Measurements from ENCODE around the gene GATAD2B. TPM values are rescaled to one million over a fixed set of nuclear protein-coding genes. Genes with fewer than 3 reads are reported as not detected.
A peak's percentile ranks its signal among the peaks of the same experiment; 100 is the strongest.

GATAD2B gene
- total and polyA plus RNA-seq, 4 donors = 16.3 to 35.3 (median 26.7) TPM

- Histone ChIP-seq H3K4me3 (ENCODE audit: low read depth, low read length) (no peak overlapping the region), H3K36me3 (ENCODE audit: control insufficient read depth, insufficient read depth, low read length) (peaks cover 83% of the 10 kb centered on the region), H3K27me3 (ENCODE audit: control insufficient read depth, insufficient read depth, low read length) (no peaks in the 10 kb centered on the region), H3K27ac (ENCODE audit: low read depth, low read length) (no peak overlapping the region), H3K9me3 (ENCODE audit: control insufficient read depth, insufficient read depth, low read length) (no peaks in the 10 kb centered on the region), H3K4me1 (ENCODE audit: control insufficient read depth, insufficient read depth, low read length) (peaks cover 9% of the 10 kb centered on the region)
- WGBS (ENCODE audit: insufficient coverage) = 96% methylated on average over 14 of the region's 14 CpGs
- DNase-seq (ENCODE audit: low read depth in 4 of 6, low spot score in 6 of 6) = no peak
Observed at GRCh38 chr1:153933430-153933829, 10.7 kb upstream of the GATAD2B start.

GRCh38 chr1:153932156-153933131, 9.7 kb upstream of the GATAD2B start:
- peaks cover 15% of the 10 kb centered on the region for H3K4me1 ChIP-seq (ENCODE audit: control insufficient read depth, insufficient read depth, low read length)
- H3K27ac ChIP-seq (ENCODE audit: low read depth, low read length) = no peak overlapping the region
- no peak for DNase-seq (ENCODE audit: low read depth in 4 of 6, low spot score in 6 of 6)
- H3K36me3 ChIP-seq (ENCODE audit: control insufficient read depth, insufficient read depth, low read length) = peaks cover 75% of the 10 kb centered on the region
- H3K27me3 ChIP-seq (ENCODE audit: control insufficient read depth, insufficient read depth, low read length) = no peaks in the 10 kb centered on the region
- no peaks in the 10 kb centered on the region for H3K9me3 ChIP-seq (ENCODE audit: control insufficient read depth, insufficient read depth, low read length)
- 97% methylated on average over 14 of the region's 18 CpGs for WGBS (ENCODE audit: insufficient coverage)
- no peak overlapping the region for H3K4me3 ChIP-seq (ENCODE audit: low read depth, low read length)

GRCh38 chr1:153929981-153930948, 7.5 kb upstream of the GATAD2B start:
- Histone ChIP-seq H3K27me3 (ENCODE audit: control insufficient read depth, insufficient read depth, low read length) (no peaks in the 10 kb centered on the region), H3K4me1 (ENCODE audit: control insufficient read depth, insufficient read depth, low read length) (peaks cover 15% of the 10 kb centered on the region), H3K9me3 (ENCODE audit: control insufficient read depth, insufficient read depth, low read length) (no peaks in the 10 kb centered on the region), H3K4me3 (ENCODE audit: low read depth, low read length) (no peak overlapping the region), H3K27ac (ENCODE audit: low read depth, low read length) (no peak overlapping the region), H3K36me3 (ENCODE audit: control insufficient read depth, insufficient read depth, low read length) (peaks cover 54% of the 10 kb centered on the region)
- 94% methylated on average over 11 of the region's 14 CpGs for WGBS (ENCODE audit: insufficient coverage)
- no peak for DNase-seq (ENCODE audit: low read depth in 4 of 6, low spot score in 6 of 6)

DNA sequence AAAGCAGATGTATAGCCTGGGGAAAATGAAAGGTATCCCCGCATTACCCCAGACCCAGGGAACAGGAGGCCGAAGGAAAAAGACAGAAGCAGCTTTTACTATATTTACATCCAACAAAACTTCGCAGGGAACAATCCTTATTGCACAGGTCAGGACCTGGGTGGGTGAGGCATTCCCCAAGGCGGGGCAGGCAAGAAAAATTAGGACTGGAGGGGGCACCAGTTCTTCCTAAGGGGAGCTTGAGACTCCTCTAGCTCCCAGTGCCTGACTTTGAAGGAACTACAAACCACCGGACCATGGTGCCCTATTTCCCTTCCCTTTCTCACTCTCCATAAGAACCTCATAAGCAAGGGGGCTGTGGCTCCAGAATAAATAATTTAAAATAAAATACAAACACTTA, 6.7 kb upstream of the GATAD2B start:
- 100% methylated on average over 1 of the region's 5 CpGs for WGBS (ENCODE audit: insufficient coverage)
- Histone ChIP-seq H3K4me1 (ENCODE audit: control insufficient read depth, insufficient read depth, low read length) (peaks cover 15% of the 10 kb centered on the region), H3K27ac (ENCODE audit: low read depth, low read length) (peak overlapping the region; percentile 75), H3K36me3 (ENCODE audit: control insufficient read depth, insufficient read depth, low read length) (peaks cover 45% of the 10 kb centered on the region), H3K9me3 (ENCODE audit: control insufficient read depth, insufficient read depth, low read length) (no peaks in the 10 kb centered on the region), H3K4me3 (ENCODE audit: low read depth, low read length) (no peak overlapping the region), H3K27me3 (ENCODE audit: control insufficient read depth, insufficient read depth, low read length) (no peaks in the 10 kb centered on the region)
- DNase-seq (ENCODE audit: low read depth in 4 of 6, low spot score in 6 of 6) = no peak

DNA sequence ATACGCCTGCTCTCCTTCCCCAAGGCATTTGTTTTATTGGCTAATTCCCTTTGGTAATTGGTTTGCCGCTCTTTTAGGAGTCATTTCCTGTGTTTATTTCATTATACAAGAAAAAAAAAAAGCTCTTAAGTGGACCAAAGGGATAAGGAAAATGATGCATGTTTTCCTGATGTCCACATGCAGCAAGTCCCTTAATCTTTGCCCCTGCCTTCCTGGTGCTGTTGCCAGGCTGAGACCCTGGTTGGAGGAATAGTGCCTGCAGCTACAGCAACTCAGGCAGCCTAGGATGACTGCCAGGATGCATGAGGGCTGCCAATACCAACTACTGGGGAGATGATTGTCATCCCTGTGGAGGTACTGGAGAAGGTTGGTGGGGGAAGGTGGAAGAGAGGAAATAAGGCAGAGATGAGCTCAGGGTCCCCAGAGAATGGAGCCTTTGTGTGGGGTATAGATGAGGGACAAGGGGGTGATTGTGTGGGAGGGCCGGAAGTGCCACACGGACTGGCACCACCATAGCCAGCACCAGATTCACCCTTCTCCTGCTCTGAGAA, 6.1 kb upstream of the GATAD2B start:
- H3K36me3 ChIP-seq (ENCODE audit: control insufficient read depth, insufficient read depth, low read length) = peaks cover 40% of the 10 kb centered on the region
- peaks cover 18% of the 10 kb centered on the region for H3K4me1 ChIP-seq (ENCODE audit: control insufficient read depth, insufficient read depth, low read length)
- H3K27me3 ChIP-seq (ENCODE audit: control insufficient read depth, insufficient read depth, low read length) = no peaks in the 10 kb centered on the region
- peak overlapping the region; percentile 75 for H3K27ac ChIP-seq (ENCODE audit: low read depth, low read length)
- H3K4me3 ChIP-seq (ENCODE audit: low read depth, low read length) = no peak overlapping the region
- WGBS (ENCODE audit: insufficient coverage) = no CpG with 5 or more reads among the region's 4 CpGs
- no peaks in the 10 kb centered on the region for H3K9me3 ChIP-seq (ENCODE audit: control insufficient read depth, insufficient read depth, low read length)
- peak in 2 of 6 donors; percentile 47 to 64 for DNase-seq (ENCODE audit: low read depth in 4 of 6, low spot score in 6 of 6)

- Histone ChIP-seq H3K27ac (ENCODE audit: low read depth, low read length) (peak overlapping the region; percentile 75), H3K4me1 (ENCODE audit: control insufficient read depth, insufficient read depth, low read length) (peaks cover 23% of the 10 kb centered on the region), H3K36me3 (ENCODE audit: control insufficient read depth, insufficient read depth, low read length) (peaks cover 34% of the 10 kb centered on the region), H3K4me3 (ENCODE audit: low read depth, low read length) (no peak overlapping the region), H3K9me3 (ENCODE audit: control insufficient read depth, insufficient read depth, low read length) (no peaks in the 10 kb centered on the region), H3K27me3 (ENCODE audit: control insufficient read depth, insufficient read depth, low read length) (no peaks in the 10 kb centered on the region)
- no peak for DNase-seq (ENCODE audit: low read depth in 4 of 6, low spot score in 6 of 6)
- WGBS (ENCODE audit: insufficient coverage) = no CpG with 5 or more reads among the region's 1 CpG
Observed at GRCh38 chr1:153928245-153928644, 5.5 kb upstream of the GATAD2B start.

DNA sequence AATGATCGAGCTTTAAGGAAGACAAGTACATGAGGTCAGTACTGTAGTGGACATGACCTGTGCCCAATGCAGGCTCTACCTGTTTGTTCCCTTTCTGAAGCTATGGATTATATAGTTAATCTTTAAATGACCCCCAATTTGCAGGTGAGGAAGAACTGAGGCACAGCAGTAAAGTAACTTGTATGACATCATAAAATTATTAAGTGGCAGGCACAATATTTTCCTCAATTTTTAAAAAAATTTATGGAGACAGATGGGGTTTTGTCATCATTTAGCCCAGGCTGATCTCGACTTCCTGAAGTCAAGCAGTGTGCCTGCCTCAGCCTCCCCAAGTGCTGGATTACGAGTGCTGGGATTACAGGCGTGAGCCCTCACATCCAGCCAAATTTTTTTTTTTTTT, 3.6 kb upstream of the GATAD2B start:
- no peak for DNase-seq (ENCODE audit: low read depth in 4 of 6, low spot score in 6 of 6)
- no peak overlapping the region for H3K4me3 ChIP-seq (ENCODE audit: low read depth, low read length)
- H3K27me3 ChIP-seq (ENCODE audit: control insufficient read depth, insufficient read depth, low read length) = no peaks in the 10 kb centered on the region
- H3K27ac ChIP-seq (ENCODE audit: low read depth, low read length) = no peak overlapping the region
- H3K9me3 ChIP-seq (ENCODE audit: control insufficient read depth, insufficient read depth, low read length) = no peaks in the 10 kb centered on the region
- H3K4me1 ChIP-seq (ENCODE audit: control insufficient read depth, insufficient read depth, low read length) = peaks cover 27% of the 10 kb centered on the region
- WGBS (ENCODE audit: insufficient coverage) = no CpG with 5 or more reads among the region's 4 CpGs
- peaks cover 17% of the 10 kb centered on the region for H3K36me3 ChIP-seq (ENCODE audit: control insufficient read depth, insufficient read depth, low read length)

DNA sequence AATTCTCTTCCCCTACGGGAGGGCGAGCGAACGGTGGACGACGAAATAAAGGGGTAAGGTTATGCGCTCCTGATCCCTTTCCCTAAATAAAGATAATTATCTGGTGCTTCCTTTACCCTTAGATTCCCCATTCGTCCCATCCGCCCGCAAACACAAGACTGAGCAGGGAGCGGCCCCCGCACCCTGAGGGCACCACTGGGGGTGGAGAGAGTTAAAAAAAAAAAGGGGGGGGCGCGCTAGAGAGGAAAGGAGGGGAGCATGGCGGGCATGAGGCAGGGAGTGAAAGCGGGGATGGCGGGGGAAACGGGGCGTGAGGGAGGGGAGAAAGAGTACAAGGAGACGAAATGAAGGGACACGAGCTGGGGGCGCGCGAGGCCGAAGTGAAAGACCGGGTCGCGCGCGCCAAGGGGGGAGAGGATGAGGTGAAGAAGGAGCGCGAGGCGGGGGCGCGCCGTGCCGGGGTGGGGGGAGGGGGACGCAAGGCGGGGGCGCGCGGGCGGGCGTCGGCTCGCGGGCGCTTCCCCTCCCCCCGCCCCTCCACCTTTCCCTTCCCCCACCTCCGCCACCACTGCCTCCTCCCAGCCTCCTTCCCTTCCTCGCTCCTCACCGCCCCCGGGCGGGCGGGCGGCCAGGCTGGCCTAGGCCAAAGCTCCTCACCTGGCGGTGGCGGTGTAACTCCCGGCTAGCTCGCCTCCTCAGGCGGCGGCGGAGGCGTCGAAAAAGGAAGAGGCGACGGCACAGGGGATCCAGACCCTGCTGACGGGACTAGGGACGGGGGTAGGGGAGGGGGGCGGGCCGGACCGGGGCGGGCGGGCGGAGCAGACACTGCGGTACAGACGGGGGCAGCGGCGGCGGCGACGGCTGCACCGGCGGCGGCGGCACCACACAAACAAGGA, 448 bp downstream of the GATAD2B start:
- peak in 3 of 6 donors; percentile 20 to 79 (median 78) for DNase-seq (ENCODE audit: low read depth in 4 of 6, low spot score in 6 of 6)
- H3K4me3 ChIP-seq (ENCODE audit: low read depth, low read length) = peak overlapping the region; percentile 84
- H3K36me3 ChIP-seq (ENCODE audit: control insufficient read depth, insufficient read depth, low read length) = peaks cover 3% of the 10 kb centered on the region
- peak overlapping the region; percentile 92 for H3K27ac ChIP-seq (ENCODE audit: low read depth, low read length)
- no peaks in the 10 kb centered on the region for H3K9me3 ChIP-seq (ENCODE audit: control insufficient read depth, insufficient read depth, low read length)
- under 1% methylated on average over 40 of the region's 86 CpGs for WGBS (ENCODE audit: insufficient coverage)
- peaks cover 22% of the 10 kb centered on the region for H3K4me1 ChIP-seq (ENCODE audit: control insufficient read depth, insufficient read depth, low read length)
- no peaks in the 10 kb centered on the region for H3K27me3 ChIP-seq (ENCODE audit: control insufficient read depth, insufficient read depth, low read length)

DNA sequence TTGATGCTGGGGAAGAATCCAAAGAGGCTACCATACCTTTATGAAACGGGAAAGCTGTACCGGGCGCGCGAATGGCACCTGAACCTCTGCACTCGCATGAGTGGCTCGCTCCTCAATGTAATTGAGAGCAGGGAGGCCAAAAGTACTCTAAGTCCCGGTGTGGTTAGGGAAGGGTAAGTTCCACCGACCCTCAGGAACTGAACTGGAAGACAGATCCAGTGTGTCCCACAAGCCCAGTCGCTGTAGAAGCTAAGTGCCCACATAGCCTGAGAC, 1.0 kb downstream of the GATAD2B start:
- WGBS (ENCODE audit: insufficient coverage) = 0% methylated on average over 8 of the region's 10 CpGs
- Histone ChIP-seq H3K36me3 (ENCODE audit: control insufficient read depth, insufficient read depth, low read length) (peaks cover 3% of the 10 kb centered on the region), H3K4me1 (ENCODE audit: control insufficient read depth, insufficient read depth, low read length) (peaks cover 22% of the 10 kb centered on the region), H3K9me3 (ENCODE audit: control insufficient read depth, insufficient read depth, low read length) (no peaks in the 10 kb centered on the region), H3K27ac (ENCODE audit: low read depth, low read length) (peak overlapping the region; percentile 73), H3K27me3 (ENCODE audit: control insufficient read depth, insufficient read depth, low read length) (no peaks in the 10 kb centered on the region), H3K4me3 (ENCODE audit: low read depth, low read length) (peak overlapping the region; percentile 84)
- peak in 1 of 6 donors; percentile 39 for DNase-seq (ENCODE audit: low read depth in 4 of 6, low spot score in 6 of 6)
